ENCODE data around the gene NUDT3.

DNA sequence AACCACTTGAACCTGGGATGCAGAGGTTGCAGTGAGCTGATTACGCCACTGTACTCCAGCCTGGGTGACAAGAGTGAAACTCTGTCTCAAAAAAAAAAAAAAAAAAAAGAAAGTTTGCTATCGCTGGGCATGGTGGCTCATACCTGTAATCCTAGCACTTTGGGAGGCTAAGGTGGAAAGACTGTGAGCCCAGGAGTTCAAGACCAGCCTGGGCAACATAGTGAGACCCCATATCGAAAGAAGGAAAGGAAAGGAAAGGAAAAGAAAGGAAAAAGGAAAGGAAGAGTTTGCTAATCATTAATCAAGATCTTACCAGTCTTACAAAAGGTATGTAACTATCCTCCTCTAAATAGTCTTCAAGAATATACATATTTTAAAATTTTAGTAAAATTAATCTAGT lies 88.3 kb downstream of the NUDT3 start:
- no peak for TF ChIP-seq POLR2A (IDR thresholded peaks at IDR 0.05; ENCODE audit: low read depth, low read length)
- no peak for TF ChIP-seq POLR2AphosphoS5 (IDR thresholded peaks at IDR 0.05; ENCODE audit: low read depth, low read length)
- TF ChIP-seq TAF1 (IDR thresholded peaks at IDR 0.05; ENCODE audit: low read depth, low read length) = no peak
- no peak for TF ChIP-seq PAX5 (IDR thresholded peaks at IDR 0.05; ENCODE audit: insufficient read depth, low read length, severe bottlenecking)
